Lower leg skin (tissue), 3 donors: Measurements from ENCODE around the gene DNASE2.

ENCODE experiments used
- CTCF ChIP-seq, 3 donors: fragments of 450-650 bp; IDR thresholded peaks; one replicate each; pipeline ENCODE4 v1.5.1; 2016; ENCODE audit warnings: antibody characterized with exemption in 3 of 3, mild to moderate bottlenecking in 3 of 3, moderate library complexity in 2 of 3
- POLR2A ChIP-seq, 2 donors: fragments of 450-650 bp; IDR thresholded peaks; one replicate each; pipeline ENCODE4 v1.6.1; 2016 to 2017; ENCODE audit warnings: antibody characterized with exemption in 2 of 2, mild to moderate bottlenecking in 1 of 2, moderate library complexity in 1 of 2

GRCh38 chr19:12866416-12867119, 14.7 kb downstream of the DNASE2 start:
- no peak for TF ChIP-seq CTCF (IDR thresholded peaks at IDR 0.05)
- no peak for TF ChIP-seq POLR2A (IDR thresholded peaks at IDR 0.05)
